Prostate gland (tissue), 2 donors: Measurements from ENCODE around the gene ODC1.

Experiments
- CTCF ChIP-seq, 4 experiments: fragments of 200-600 bp in 2 of 4; fragments of 450-650 bp in 2 of 4; sonication (generic) in 2 of 4; IDR thresholded peaks; 1 replicate in 3 of 4; 2 replicates in 1 of 4; pipeline ENCODE4 v1.5.1; 2016 to 2019; ENCODE audit warnings: antibody characterized with exemption in 4 of 4, mild to moderate bottlenecking in 2 of 4, moderate library complexity in 2 of 4
- POLR2A ChIP-seq: fragments of 450-650 bp; IDR thresholded peaks from one replicate; pipeline ENCODE4 v1.6.1; 2016; ENCODE audit warnings: antibody characterized with exemption, mild to moderate bottlenecking
- POLR2AphosphoS5 ChIP-seq: sonication (generic); formaldehyde crosslinking; IDR thresholded peaks from one replicate; pipeline ENCODE4 v1.6.1; 2017; ENCODE audit warnings: antibody characterized with exemption

- TF ChIP-seq POLR2A (no peak), POLR2AphosphoS5 (peak; percentile 70), CTCF (IDR thresholded peaks at IDR 0.05) (peak in 1 of 4 experiments; percentile 3)
These were observed 40.1 kb downstream of the ODC1 start for GRCh38 chr2:10407841-10408648.
